Erythroblast (primary cell): ENCODE results near the gene SALL3.

Source experiments
- GATA1 ChIP-seq: IDR thresholded peaks from 2 replicates; pipeline ENCODE4 v1.6.1; 2011; ENCODE audit warnings: low read depth, mild to moderate bottlenecking, control low read depth, low read length, moderate library complexity
- POLR2A ChIP-seq: IDR thresholded peaks from 2 replicates; pipeline ENCODE4 v1.6.1; 2011; ENCODE audit warnings: mild to moderate bottlenecking, low read length

- no peak for TF ChIP-seq POLR2A
- TF ChIP-seq GATA1: no peak
These were observed 47.3 kb upstream of the SALL3 start for GRCh38 chr18:78932281-78932680.
